GM04503 (cell line): ENCODE results near the gene PLXNA4.

Source experiments
- DNase-seq: peaks from one replicate; pipeline ENCODE4 v3.0.0-alpha.2; 2012; ENCODE audit warnings: low read depth

The PLXNA4 gene

GRCh38 chr7:132242192-132242812 lies 334.0 kb downstream of the PLXNA4 start:
- no peak for DNase-seq

- no peak for DNase-seq
Observed at GRCh38 chr7:132240821-132241422, 335.3 kb downstream of the PLXNA4 start.

- DNase-seq: no peak
Observed at GRCh38 chr7:132240262-132240661, 336.0 kb downstream of the PLXNA4 start.

- DNase-seq: no peak
Observed at GRCh38 chr7:132239422-132239994, 336.8 kb downstream of the PLXNA4 start.

GRCh38 chr7:132234711-132235110 lies 341.6 kb downstream of the PLXNA4 start:
- no peak for DNase-seq

- no peak for DNase-seq
Observed at GRCh38 chr7:132232406-132232805, 343.9 kb downstream of the PLXNA4 start.

GRCh38 chr7:132230462-132230861 lies 345.8 kb downstream of the PLXNA4 start:
- DNase-seq: no peak

- no peak for DNase-seq
Observed at GRCh38 chr7:132228240-132228639, 348.0 kb downstream of the PLXNA4 start.

- no peak for DNase-seq
Observed at GRCh38 chr7:132226957-132227290, 349.3 kb downstream of the PLXNA4 start.

- no peak for DNase-seq
Observed at GRCh38 chr7:132226046-132226956, 350.0 kb downstream of the PLXNA4 start.

- no peak for DNase-seq
Observed at GRCh38 chr7:132225216-132226030, 350.8 kb downstream of the PLXNA4 start.

GRCh38 chr7:132221356-132221755 lies 354.9 kb downstream of the PLXNA4 start:
- no peak for DNase-seq

- no peak for DNase-seq
Observed at GRCh38 chr7:132220060-132220459, 356.2 kb downstream of the PLXNA4 start.

GRCh38 chr7:132218876-132219275 lies 357.4 kb downstream of the PLXNA4 start:
- DNase-seq: no peak

GRCh38 chr7:132216847-132217525 lies 359.3 kb downstream of the PLXNA4 start:
- no peak for DNase-seq

- no peak for DNase-seq
Observed at GRCh38 chr7:132214452-132214851, 361.8 kb downstream of the PLXNA4 start.

GRCh38 chr7:132213583-132213982 lies 362.7 kb downstream of the PLXNA4 start:
- no peak for DNase-seq

GRCh38 chr7:132211971-132212370 lies 364.3 kb downstream of the PLXNA4 start:
- no peak for DNase-seq

- no peak for DNase-seq
Observed at GRCh38 chr7:132210821-132211220, 365.4 kb downstream of the PLXNA4 start.

GRCh38 chr7:132207782-132208181 lies 368.5 kb downstream of the PLXNA4 start:
- no peak for DNase-seq

GRCh38 chr7:132207211-132207610 lies 369.1 kb downstream of the PLXNA4 start:
- DNase-seq: no peak
